Measurements from ENCODE around the gene PRKD2.
A peak's percentile ranks its signal among the peaks of the same experiment; 100 is the strongest.

PRKD2 gene

GRCh38 chr19:46718934-46719622 is 2.2 kb upstream of the PRKD2 start:
- in situ Hi-C loops (cut with MboI; ENCODE audit: low pct_unique_long_range_greater_than_20kb, low sequenced_read_pairs, unreplicated experiment): no loop called here
- no peak for TF ChIP-seq CTCF (IDR thresholded peaks at IDR 0.05; ENCODE audit: extremely low read depth, insufficient read depth, missing control alignments)

GRCh38 chr19:46718157-46718933 is 1.4 kb upstream of the PRKD2 start:
- DNase-seq (ENCODE audit: low spot score): peak; percentile 77
- in situ Hi-C loops (cut with MboI; ENCODE audit: low pct_unique_long_range_greater_than_20kb, low sequenced_read_pairs, unreplicated experiment): no loop called here
- no peak for TF ChIP-seq CTCF (IDR thresholded peaks at IDR 0.05; ENCODE audit: extremely low read depth, insufficient read depth, missing control alignments)

More at GRCh38 chr19:46718934-46719622, 2.2 kb upstream of the PRKD2 start:
- peak; percentile 76 for DNase-seq (ENCODE audit: low spot score)

- DNase-seq (ENCODE audit: low spot score): peak; percentile 60
- no peak for TF ChIP-seq CTCF (IDR thresholded peaks at IDR 0.05; ENCODE audit: extremely low read depth, insufficient read depth, missing control alignments)
- in situ Hi-C loops (cut with MboI; ENCODE audit: low pct_unique_long_range_greater_than_20kb, low sequenced_read_pairs, unreplicated experiment): no loop called here
These were observed 816 bp upstream of the PRKD2 start for GRCh38 chr19:46717716-46718143.

GRCh38 chr19:46716672-46717033 is 261 bp downstream of the PRKD2 start:
- TF ChIP-seq CTCF (IDR thresholded peaks at IDR 0.05; ENCODE audit: extremely low read depth, insufficient read depth, missing control alignments): no peak
- DNase-seq (ENCODE audit: low spot score): no peak
- in situ Hi-C loops (cut with MboI; ENCODE audit: low pct_unique_long_range_greater_than_20kb, low sequenced_read_pairs, unreplicated experiment): no loop called here

- in situ Hi-C loops (cut with MboI; ENCODE audit: low pct_unique_long_range_greater_than_20kb, low sequenced_read_pairs, unreplicated experiment): no loop called here
- DNase-seq (ENCODE audit: low spot score): no peak
- TF ChIP-seq CTCF (IDR thresholded peaks at IDR 0.05; ENCODE audit: extremely low read depth, insufficient read depth, missing control alignments): no peak
These were observed 791 bp downstream of the PRKD2 start for GRCh38 chr19:46715975-46716671.

- TF ChIP-seq CTCF (IDR thresholded peaks at IDR 0.05; ENCODE audit: extremely low read depth, insufficient read depth, missing control alignments): no peak
These were observed 1.3 kb downstream of the PRKD2 start for GRCh38 chr19:46715620-46715974.

More at GRCh38 chr19:46715620-46715974, 1.3 kb downstream of the PRKD2 start:
- DNase-seq (ENCODE audit: low spot score): no peak
- in situ Hi-C loops (cut with MboI; ENCODE audit: low pct_unique_long_range_greater_than_20kb, low sequenced_read_pairs, unreplicated experiment): no loop called here

All from GM13977 (cell line).